AG09309 (cell line): Measurements from ENCODE around the gene TEAD4.

Experiments
- DNase-seq: peaks from one replicate; pipeline ENCODE4 v3.0.0-alpha.2; 2010; ENCODE audit warnings: low read depth
- H3K4me3 ChIP-seq: 2 replicates; pipeline ENCODE4 v1.5.1; 2011; ENCODE audit warnings: mild to moderate bottlenecking, low read depth, low read length, moderate library complexity; ENCODE audit not compliant: control insufficient read depth
- CTCF ChIP-seq: IDR thresholded peaks from 2 replicates; pipeline ENCODE4 v1.5.1; 2011; ENCODE audit warnings: mild to moderate bottlenecking, low read depth, low read length, inconsistent platforms; ENCODE audit not compliant: insufficient read depth, control insufficient read depth; ENCODE audit errors: missing control alignments

Gene TEAD4

GRCh38 chr12:3004655-3005565, 45.7 kb downstream of the TEAD4 start:
- no peak for TF ChIP-seq CTCF
- H3K4me3 ChIP-seq, result no peak overlapping the region
- no peak for DNase-seq

GRCh38 chr12:3005736-3006135, 46.5 kb downstream of the TEAD4 start:
- no peak overlapping the region for H3K4me3 ChIP-seq
- TF ChIP-seq CTCF, result no peak
- no peak for DNase-seq

GRCh38 chr12:3009780-3010179, 50.6 kb downstream of the TEAD4 start:
- TF ChIP-seq CTCF, result no peak
- no peak overlapping the region for H3K4me3 ChIP-seq
- DNase-seq, result no peak

GRCh38 chr12:3010214-3010930, 51.2 kb downstream of the TEAD4 start:
- TF ChIP-seq CTCF, result no peak
- no peak overlapping the region for H3K4me3 ChIP-seq
- no peak for DNase-seq

- DNase-seq, result no peak
- TF ChIP-seq CTCF, result no peak
- no peak overlapping the region for H3K4me3 ChIP-seq
Measured at GRCh38 chr12:3012786-3013185, 53.6 kb downstream of the TEAD4 start.

GRCh38 chr12:3014641-3015040, 55.4 kb downstream of the TEAD4 start:
- H3K4me3 ChIP-seq, result no peak overlapping the region
- no peak for TF ChIP-seq CTCF
- DNase-seq, result no peak
